Large intestine (tissue), 3 donors: ENCODE measurements around the gene FAM78A. TPM values are rescaled to one million over a fixed set of nuclear protein-coding genes. Genes with fewer than 3 reads are reported as not detected.
"Not testable (repeated sequence)": the region's sequence is repeated elsewhere in the genome, so short reads cannot be mapped to it uniquely, and the experiment has no call there.

Source experiments
- DNase-seq, 2 donors: peaks; one replicate each; pipeline versions ENCODE4 v3.0.0 to v3.0.0-alpha.2; 2013
- H3K27ac ChIP-seq: one replicate; pipeline ENCODE4 v1.5.1; 2013; ENCODE audit warnings: low read length
- H3K27me3 ChIP-seq: 2 replicates; pipeline ENCODE4 v1.6.1; 2013; ENCODE audit warnings: low read length; ENCODE audit not compliant: control insufficient read depth, insufficient read depth
- H3K36me3 ChIP-seq: 2 replicates; pipeline ENCODE4 v1.6.1; 2013; ENCODE audit warnings: low read length; ENCODE audit not compliant: control insufficient read depth, insufficient read depth
- H3K4me1 ChIP-seq: one replicate; pipeline ENCODE4 v1.6.1; 2013; ENCODE audit warnings: low read length; ENCODE audit not compliant: control insufficient read depth, insufficient read depth
- H3K4me3 ChIP-seq: one replicate; pipeline ENCODE4 v1.5.1; 2013; ENCODE audit warnings: low read length
- H3K9me3 ChIP-seq: one replicate; pipeline ENCODE4 v1.6.1; 2013; ENCODE audit warnings: mild to moderate bottlenecking, low read depth, low read length, moderate library complexity; ENCODE audit not compliant: control insufficient read depth
- WGBS: methylation state at CpG from one replicate; pipeline ENCODE4 v1.1.5; 2013; ENCODE audit warnings: low lambda C conversion rate; ENCODE audit not compliant: insufficient coverage; 5-methylcytosine and 5-hydroxymethylcytosine counted together
- polyA plus RNA-seq: library from polyadenylated mRNA; unstranded; fragments of 120-200 nt; gene quantifications from one replicate; pipeline ENCODE4 v1.2.1, GENCODE V29; 2013

FAM78A gene
- polyA plus RNA-seq, 1 donor = 2.3 TPM

DNA sequence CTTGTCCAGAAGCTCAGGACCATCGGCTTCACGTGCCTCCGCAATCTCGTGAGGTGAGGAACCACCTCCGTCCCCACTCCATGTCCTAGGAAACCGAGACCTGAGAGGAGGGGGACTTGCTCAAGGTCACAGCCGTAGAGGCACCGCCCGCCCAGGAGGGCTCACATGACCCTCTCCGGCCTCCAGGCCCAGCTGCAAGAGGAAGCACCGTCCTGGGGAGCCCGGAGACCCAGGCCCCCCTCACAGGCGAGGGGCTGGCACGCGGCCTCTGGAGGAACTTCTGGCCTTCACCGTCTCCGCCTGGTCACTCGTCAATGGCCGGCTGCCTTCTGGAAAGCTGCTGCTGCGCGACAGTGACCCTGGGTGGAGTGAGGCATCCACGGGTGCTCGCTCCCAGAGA, 24.2 kb downstream of the FAM78A start:
- H3K36me3 ChIP-seq = no peaks in the 10 kb centered on the region
- H3K4me1 ChIP-seq = no peaks in the 10 kb centered on the region
- no peaks in the 10 kb centered on the region for H3K27me3 ChIP-seq
- DNase-seq = no peak
- no peak overlapping the region for H3K4me3 ChIP-seq
- H3K9me3 ChIP-seq = no peaks in the 10 kb centered on the region
- WGBS = no CpG with 5 or more reads among the region's 23 CpGs
- H3K27ac ChIP-seq = no peak overlapping the region

DNA sequence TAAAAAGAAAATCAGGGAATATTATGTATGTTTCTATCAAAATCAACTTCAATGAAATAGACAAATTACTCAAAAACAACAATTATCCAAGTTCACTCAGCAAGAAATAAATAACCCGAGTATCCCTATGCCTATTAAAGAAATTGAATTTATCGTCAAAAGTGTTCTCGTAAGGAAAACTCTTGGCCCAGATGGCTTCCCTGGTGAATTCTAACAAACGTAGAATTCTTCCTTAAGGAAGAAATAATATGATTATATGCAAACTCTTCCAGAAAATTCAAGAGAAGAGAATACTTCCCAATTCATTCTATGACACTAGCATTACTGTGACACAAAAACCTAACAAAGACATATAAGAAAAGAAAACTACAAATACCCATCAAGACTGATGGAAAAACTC, 29.7 kb downstream of the FAM78A start:
- no peak overlapping the region for H3K27ac ChIP-seq
- 100% methylated on average over 2 of the region's 4 CpGs for WGBS
- H3K4me1 ChIP-seq = no peaks in the 10 kb centered on the region
- H3K36me3 ChIP-seq = no peaks in the 10 kb centered on the region
- no peaks in the 10 kb centered on the region for H3K9me3 ChIP-seq
- DNase-seq = no peak
- no peaks in the 10 kb centered on the region for H3K27me3 ChIP-seq
- H3K4me3 ChIP-seq = no peak overlapping the region

DNA sequence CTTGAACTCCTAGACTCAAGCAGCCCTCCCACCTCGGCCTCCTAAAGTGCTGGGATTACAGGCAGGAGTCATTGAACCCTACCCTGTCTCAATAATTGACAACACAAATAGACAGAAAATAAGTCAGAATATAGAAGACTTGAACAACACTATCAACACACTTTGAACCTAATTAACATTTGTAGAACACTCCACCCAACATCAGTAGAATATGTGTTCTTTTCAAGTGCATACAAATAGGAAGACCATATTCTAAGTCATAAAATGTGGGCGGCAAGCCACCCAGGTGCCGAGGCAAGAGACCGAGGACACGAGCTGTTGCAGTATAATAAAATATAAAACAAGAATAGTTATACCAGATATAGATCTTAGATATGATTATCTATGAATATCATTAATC, 32.0 kb downstream of the FAM78A start:
- not testable (repeated sequence) for H3K9me3 ChIP-seq, DNase-seq, H3K27me3 ChIP-seq, H3K36me3 ChIP-seq, H3K4me3 ChIP-seq, H3K4me1 ChIP-seq, H3K27ac ChIP-seq
- WGBS = no CpG with 5 or more reads among the region's 5 CpGs

DNA sequence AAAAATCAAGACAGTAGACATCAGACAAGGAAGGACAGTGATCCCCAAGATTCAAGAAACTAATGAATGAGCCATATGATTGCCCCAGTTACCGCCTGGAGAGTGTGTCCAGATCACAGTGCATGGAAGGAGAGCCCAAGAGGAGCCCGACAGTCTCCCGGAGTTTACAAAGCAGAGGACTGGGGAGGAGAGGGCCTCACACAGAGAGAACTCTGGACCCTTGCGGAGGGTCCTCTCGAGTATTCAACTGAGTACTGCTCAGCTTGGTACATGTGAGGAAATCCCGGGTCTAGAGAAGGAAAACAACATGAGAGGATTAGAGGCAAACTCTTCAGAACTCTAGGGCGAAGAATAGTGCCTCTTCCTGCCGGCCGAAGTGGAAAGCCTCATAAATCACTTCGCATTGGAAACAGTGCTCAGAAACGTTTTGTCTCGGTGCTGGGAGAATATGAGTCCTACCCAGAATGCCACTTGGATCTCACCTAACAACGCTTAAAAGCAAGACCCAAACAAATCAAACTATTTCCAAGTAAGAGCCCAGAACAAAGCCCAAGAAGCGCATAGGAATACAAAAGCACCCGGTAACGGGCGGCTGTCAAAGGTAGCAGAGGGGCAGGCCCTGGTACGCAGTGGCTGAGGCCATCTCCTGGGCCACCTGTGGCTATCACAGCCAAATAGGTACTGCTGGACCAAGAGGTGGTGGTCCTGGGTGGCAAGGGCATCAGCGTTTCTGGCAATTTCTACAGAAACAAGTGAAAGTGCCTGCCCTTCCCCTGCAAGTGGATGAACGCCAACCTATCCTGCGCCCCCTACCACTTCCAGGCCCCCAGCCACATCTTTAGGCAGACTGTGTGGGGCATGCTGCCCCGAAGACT, 36.0 kb downstream of the FAM78A start:
- no peak for DNase-seq
- no CpG with 5 or more reads among the region's 22 CpGs for WGBS

DNA sequence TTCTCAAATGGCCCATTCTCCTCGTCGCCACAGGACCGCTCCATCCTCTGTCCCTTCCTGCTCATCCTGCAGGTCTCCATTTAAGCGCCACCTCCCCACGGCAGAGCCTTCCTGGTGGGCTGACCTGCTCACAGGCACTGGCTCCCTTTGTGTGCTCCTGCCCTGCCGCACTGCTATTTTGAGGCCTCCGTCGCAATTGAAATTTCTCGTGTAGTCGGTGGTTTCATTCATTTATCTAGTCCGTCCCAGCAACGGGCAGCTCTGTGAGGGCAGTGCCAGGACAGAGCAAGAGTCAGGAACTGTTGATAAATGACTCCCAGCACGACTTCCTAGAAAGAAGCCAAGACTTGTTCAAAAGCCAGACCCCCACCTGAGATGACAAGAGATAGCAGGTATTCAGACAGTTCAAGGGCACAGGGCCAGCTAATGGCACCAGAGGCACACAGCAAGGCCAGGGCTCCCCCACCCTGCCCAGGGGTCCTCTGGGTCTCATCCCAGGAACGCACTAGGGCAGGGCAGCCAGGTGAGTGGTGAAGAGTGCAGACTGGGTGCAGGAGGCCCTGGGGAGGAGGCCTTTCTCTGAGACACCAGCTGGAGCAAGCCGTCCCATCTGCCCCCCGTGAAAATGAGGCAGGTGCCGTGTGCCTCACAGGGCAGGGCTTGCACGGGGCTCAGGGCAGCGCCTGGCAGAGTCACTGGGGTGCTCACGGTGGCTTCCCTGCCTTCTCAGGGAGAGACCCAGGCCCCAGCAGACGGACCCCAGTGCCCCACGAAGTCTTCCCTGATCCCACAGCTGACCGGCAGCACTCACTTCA, 36.9 kb downstream of the FAM78A start:
- Histone ChIP-seq H3K4me3 (no peak overlapping the region), H3K4me1 (peaks cover 17% of the 10 kb centered on the region), H3K27ac (no peak overlapping the region), H3K36me3 (peaks cover 19% of the 10 kb centered on the region), H3K27me3 (peaks cover 7% of the 10 kb centered on the region), H3K9me3 (no peaks in the 10 kb centered on the region)
- 80% methylated on average over 3 of the region's 23 CpGs for WGBS
- no peak for DNase-seq

More for the DNA sequence above, 36.0 kb downstream of the FAM78A start:
- H3K36me3 ChIP-seq = peaks cover 10% of the 10 kb centered on the region
- H3K9me3 ChIP-seq = no peaks in the 10 kb centered on the region
- peaks cover 7% of the 10 kb centered on the region for H3K27me3 ChIP-seq
- H3K4me3 ChIP-seq = no peak overlapping the region
- peaks cover 17% of the 10 kb centered on the region for H3K4me1 ChIP-seq
- H3K27ac ChIP-seq = no peak overlapping the region

DNA sequence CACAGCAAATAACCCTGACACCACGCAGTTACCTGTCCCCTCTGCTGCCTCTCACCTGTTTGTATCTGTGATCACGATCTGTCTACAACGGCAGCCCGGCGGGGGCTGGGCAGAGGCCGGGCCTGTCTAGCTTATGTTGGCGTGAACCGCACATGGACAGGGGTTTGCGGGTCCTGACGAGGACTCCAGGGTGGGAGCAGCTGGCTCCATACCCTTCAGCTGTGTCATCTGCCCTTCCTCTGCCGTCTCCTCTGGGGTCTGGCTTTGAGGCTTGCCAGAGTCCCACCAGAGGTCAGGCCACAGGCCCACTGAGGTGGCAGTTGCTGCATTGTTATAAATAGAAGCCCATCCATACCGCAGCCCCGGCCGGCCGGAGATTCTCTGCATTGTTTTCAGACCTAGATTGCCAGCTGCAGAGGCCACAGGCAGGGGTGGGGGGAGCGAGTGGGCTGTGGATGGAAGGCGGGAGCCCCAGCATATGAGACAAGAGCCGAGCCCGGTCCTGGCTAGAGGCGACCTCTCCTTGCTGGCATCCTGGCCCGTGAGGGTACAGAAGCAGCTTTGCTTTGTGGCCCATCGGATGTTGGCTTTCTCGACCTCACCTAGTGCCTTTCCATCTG, 37.8 kb downstream of the FAM78A start:
- Histone ChIP-seq H3K4me3 (no peak overlapping the region), H3K27ac (no peak overlapping the region), H3K36me3 (peaks cover 28% of the 10 kb centered on the region), H3K27me3 (peaks cover 7% of the 10 kb centered on the region), H3K4me1 (peaks cover 17% of the 10 kb centered on the region), H3K9me3 (no peaks in the 10 kb centered on the region)
- peak in 1 of 2 donors; percentile 22 for DNase-seq
- WGBS = 0% methylated on average over 1 of the region's 23 CpGs

DNA sequence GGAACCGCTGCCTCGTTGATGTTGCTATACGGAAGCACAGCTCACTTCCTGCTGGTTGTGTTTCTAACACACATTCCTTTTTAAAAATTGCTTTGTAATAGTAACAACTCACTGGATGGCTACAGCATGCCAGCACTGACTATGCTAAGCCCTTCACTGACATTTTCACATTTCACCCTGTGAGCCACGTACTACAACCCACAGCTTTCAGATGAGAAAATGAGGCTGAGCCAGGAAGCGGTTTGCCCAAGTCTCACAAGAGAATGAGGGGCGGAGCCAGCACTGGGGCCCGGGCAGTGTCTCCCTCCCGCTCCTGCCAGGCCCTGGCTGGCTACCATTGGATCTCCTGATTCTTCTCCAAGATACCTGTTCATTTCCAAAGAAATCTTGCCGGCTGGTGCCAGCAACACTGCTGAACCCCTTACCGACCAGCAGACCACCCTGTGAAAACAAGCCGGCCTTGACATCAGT, 38.3 kb downstream of the FAM78A start:
- whole genome bisulfite sequencing = no CpG with 5 or more reads among the region's 11 CpGs
- Histone ChIP-seq H3K4me3 (no peak overlapping the region), H3K27me3 (peaks cover 7% of the 10 kb centered on the region), H3K9me3 (no peaks in the 10 kb centered on the region), H3K4me1 (peaks cover 17% of the 10 kb centered on the region), H3K27ac (no peak overlapping the region), H3K36me3 (peaks cover 32% of the 10 kb centered on the region)
- peak; percentile 36 to 53 for DNase-seq

DNA sequence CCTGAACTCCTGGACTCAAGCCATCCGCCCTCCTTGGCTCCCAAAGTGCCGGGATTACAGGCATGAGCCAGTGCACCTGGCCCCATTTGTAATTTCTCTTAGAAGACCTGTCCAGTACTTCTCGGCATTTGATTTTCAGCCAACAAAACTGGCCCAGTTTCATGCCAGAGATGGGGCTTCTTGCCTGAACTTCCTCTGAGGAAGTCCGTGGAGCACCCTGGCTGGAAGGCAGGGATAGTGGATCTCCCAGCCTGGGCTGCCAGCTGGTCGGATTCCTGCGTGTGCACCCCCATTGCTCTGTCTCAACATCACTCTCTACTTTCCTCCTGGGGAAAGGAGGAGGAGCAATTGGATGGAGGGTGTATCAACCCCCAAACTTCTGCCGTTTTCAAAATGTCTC, 39.0 kb downstream of the FAM78A start:
- no peak for DNase-seq
- no peaks in the 10 kb centered on the region for H3K9me3 ChIP-seq
- H3K27ac ChIP-seq = no peak overlapping the region
- H3K27me3 ChIP-seq = peaks cover 7% of the 10 kb centered on the region
- 83% methylated on average over 1 of the region's 7 CpGs for WGBS
- no peak overlapping the region for H3K4me3 ChIP-seq
- peaks cover 17% of the 10 kb centered on the region for H3K4me1 ChIP-seq
- peaks cover 37% of the 10 kb centered on the region for H3K36me3 ChIP-seq

DNA sequence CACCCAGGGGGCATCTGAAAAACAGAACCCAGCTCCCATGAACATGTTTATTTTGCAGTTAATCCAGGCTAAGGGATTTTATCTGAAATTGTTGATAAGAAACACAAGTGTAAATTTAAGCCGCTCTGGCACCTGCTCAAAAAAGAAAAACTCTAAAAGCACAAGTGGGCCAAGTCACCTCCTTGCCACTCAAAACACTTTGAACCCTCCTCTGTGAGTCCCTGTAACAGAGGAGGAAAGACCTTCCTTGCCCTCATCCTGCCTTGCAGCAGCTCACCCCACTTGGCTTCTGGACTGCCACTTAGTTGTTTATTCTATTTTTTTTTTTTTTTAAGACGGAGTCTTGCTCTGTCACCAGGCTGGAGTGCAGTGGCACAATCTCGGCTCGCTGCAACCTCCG, 39.5 kb downstream of the FAM78A start:
- no peak overlapping the region for H3K4me3 ChIP-seq
- peaks cover 42% of the 10 kb centered on the region for H3K36me3 ChIP-seq
- H3K4me1 ChIP-seq = peaks cover 17% of the 10 kb centered on the region
- H3K27me3 ChIP-seq = peaks cover 7% of the 10 kb centered on the region
- no peak overlapping the region for H3K27ac ChIP-seq
- H3K9me3 ChIP-seq = no peaks in the 10 kb centered on the region
- WGBS = 71% methylated on average over 1 of the region's 5 CpGs
- DNase-seq = no peak

DNA sequence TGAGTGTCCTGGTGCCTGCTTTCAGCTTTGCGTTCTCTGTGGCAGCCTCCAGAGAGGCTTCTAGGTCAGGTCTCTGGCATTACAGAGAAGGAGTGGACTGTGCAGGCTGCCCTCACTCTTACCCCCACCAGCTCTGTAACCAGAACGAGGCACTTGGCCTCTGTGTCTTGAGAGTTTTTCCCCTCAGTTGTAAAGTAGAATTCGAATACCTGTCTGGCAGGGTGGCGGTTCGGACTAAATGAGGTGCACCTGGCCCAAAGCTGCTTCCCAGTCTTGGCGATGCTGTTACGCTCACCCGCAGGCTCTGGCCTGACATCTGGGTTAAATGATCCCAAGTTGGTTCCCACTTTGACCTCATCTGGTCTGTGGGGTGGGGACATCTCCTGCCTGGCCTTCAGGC, 40.1 kb downstream of the FAM78A start:
- Histone ChIP-seq H3K36me3 (peaks cover 48% of the 10 kb centered on the region), H3K4me3 (no peak overlapping the region), H3K4me1 (peaks cover 17% of the 10 kb centered on the region), H3K27ac (no peak overlapping the region), H3K9me3 (no peaks in the 10 kb centered on the region), H3K27me3 (peaks cover 7% of the 10 kb centered on the region)
- WGBS = no CpG with 5 or more reads among the region's 8 CpGs
- no peak for DNase-seq
